Fibroblast of gingiva (primary cell): Measurements from ENCODE around the gene SVBP.
"Not testable (repeated sequence)": the region's sequence is repeated elsewhere in the genome, so short reads cannot be mapped to it uniquely, and the experiment has no call there.

Source experiments
- DNase-seq: peaks from one replicate; pipeline ENCODE4 v3.0.0-alpha.2; 2011; ENCODE audit warnings: low read depth

Gene SVBP

GRCh38 chr1:42816585-42817439 is at the start of gene SVBP, which contains the start of gene ERMAP:
Gene SVBP, minus strand, starts transcription at chr1:42817397. Its CDS starts 853 bp downstream, at chr1:42816544.
Gene ERMAP, plus strand, starts transcription at chr1:42817122. Its CDS starts 13,327 bp downstream, at chr1:42830449.
- DNase-seq: peak; percentile 81

- no peak for DNase-seq
These were observed 49.4 kb upstream of the SVBP start for GRCh38 chr1:42866549-42866948.

DNA sequence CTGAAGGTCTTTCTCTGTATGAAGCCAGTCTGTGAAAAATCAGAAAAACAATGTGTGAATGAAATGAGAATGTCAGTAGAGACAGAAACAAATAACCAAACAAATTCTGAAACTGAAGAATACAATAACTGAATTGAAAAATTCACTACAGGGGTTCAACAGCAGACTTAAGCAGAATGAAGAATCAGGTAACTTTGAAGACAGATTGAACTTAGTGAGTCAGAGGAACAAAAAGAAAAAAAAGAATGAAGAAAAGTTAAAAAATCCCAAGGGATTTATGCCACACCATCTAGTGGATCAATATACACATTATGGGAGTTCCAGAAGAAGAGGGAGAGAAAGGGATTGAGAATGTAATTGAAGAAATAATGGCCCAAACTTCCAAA is 43.8 kb upstream of the SVBP start:
- DNase-seq: no peak

DNA sequence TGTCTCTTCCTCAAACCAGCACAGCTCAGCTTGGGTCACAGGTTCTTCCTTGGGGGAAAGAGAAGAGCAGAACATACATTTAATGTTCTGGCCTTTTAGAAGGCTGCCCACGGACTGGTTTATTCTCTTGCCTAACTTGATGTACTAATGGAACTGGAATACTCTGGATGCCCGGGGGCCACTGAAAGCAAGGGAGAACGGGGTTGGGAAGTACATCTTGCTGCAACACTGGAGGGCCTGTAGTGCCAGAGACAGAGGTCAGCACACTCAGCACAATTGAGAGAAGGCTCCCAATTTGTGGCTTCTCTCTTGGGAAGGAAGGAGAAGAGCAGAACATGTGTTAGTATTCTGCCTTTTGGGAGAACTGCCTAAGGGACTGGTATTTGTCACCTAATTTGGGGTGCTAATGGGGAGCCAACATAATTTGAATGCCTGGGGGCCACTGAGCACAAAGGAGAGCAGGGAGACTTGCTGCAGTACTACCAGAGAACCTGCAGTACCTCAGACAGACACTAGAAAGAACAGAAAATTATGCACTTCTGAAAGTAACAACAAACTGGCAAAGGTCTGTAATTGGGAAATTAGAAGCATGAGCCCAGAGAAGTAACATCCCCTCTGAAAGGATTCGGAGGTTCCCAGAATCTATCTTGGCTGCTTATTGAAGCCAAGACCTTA is 43.3 kb upstream of the SVBP start:
- no peak for DNase-seq

- not testable (repeated sequence) for DNase-seq
These were observed 42.2 kb upstream of the SVBP start for GRCh38 chr1:42859366-42859765.

DNA sequence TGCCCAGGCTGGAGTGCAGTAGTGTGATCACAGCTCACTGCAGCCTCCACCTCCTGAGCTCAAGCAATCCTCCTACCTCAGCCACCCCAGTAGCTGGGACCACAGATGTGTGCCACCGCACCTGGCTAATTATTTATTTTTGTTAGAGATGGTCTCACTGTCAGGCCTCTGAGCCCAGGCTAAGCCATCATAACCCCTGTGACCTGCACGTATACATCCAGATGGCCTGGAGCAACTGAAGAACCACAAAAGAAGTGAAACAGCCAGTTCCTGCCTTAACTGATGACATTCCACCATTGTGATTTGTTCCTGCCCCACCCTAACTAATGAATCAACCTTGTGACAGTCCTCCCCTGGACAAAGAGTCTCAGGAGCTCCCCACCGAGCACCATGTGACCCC is 39.4 kb upstream of the SVBP start:
- not testable (repeated sequence) for DNase-seq

- no peak for DNase-seq
These were observed 36.1 kb upstream of the SVBP start for GRCh38 chr1:42853116-42853884.

DNA sequence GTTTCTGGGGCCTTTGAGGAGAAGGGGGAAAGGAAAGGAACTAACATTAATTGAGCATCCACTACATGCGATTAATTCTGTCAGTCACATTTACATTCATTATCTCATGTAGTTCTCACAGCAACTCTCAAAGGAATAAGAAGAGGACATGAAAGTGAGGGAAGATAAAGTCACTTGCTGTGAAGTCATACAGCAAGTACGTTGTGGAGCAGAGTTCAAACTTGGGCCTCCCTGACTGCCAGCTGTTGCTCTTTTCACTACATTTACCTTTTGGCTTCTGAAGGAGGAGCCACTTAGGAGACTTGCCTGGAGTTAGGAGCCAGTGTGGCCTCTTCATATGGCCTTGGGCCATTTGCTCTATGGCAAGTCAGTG is 35.4 kb upstream of the SVBP start:
- no peak for DNase-seq

- DNase-seq: no peak
These were observed 34.9 kb upstream of the SVBP start for GRCh38 chr1:42851960-42852607.

GRCh38 chr1:42851420-42851819 is 34.2 kb upstream of the SVBP start:
- DNase-seq: no peak

DNA sequence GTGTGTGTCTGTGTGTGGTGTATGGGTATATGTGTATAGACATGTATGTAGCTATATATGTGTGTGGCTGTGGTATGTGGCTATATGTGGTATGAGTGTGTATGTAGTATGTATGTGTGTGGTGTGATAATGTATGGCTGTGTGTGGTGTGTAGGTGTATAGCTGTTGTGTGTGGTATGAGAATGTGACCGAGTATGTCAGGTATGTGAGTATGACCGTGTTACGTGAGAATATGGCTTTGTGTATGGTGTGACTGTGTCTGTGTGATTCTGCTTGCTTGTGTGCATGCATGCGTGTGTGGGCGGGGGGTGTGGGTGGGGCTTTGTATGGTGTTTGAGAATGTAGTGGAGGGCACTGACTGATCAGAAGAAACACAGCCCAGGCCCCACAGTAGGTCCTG is 32.7 kb upstream of the SVBP start:
- no peak for DNase-seq

GRCh38 chr1:42848823-42849537 is 31.8 kb upstream of the SVBP start:
- no peak for DNase-seq

GRCh38 chr1:42847721-42848460 is 30.7 kb upstream of the SVBP start:
- DNase-seq: no peak

DNA sequence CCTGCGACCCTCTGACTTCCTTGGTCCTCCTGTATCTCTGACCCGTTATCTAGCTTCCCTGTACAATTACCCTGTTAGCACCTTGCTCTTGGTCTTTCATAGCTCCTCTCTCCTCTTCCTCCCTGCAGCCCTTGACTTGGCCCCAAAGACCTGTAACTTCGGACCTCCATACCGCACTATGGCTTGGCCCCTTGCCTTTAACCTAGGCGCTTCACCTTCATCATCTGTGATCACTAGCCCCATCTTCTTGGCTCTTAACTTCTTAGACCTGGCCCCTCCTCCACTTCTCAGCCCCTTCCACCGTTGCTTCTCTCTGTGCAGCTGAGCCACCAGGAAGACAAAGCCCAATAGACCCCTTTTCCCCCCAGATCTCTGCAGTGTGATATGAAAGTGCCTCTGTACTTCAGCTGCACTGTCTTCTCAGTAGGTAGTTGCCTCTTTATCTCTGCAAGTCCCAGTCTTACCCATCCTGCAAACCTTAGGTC is 30.0 kb upstream of the SVBP start:
- DNase-seq: no peak

- peak; percentile 96 for DNase-seq
These were observed 29.3 kb upstream of the SVBP start, which contains the start of gene ZNF691 for GRCh38 chr1:42846257-42847110. Gene ZNF691, plus strand, starts transcription at chr1:42846613. Its CDS starts 3,046 bp downstream, at chr1:42849659.

DNA sequence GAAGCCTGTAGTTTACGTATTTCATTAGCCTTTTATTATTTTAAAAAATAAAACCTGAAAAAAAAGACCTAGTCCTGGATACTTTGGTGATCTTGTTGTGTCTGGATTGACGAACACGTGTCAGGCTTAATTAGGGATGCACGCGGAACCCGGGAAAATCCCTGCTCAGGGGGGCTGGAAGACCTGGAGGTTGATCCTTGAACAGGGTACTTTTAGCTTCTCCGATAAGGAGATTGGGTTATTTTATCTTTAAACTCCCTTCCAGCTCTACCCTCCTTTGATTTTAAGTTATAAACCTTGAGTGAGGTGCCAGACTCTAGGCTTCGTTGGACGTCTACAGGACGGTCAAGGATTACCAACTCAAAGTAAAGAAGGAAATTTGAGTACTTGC is 28.7 kb upstream of the SVBP start:
- DNase-seq: no peak

DNA sequence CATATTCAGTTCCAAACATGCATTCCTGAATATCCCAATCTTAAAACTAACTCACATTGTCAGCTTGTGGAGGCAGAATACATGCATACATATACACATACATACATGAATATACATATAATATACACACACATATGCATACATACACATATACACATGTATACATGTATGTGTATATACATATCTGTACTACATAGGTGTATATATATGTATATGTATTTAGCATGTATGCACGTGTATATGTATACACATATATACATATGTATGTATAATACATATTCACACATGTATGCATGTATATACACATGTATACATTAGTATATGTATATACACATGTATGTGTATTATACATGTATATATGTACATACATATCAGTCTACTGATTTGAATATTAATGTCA is 28.0 kb upstream of the SVBP start:
- DNase-seq: no peak

- peak; percentile 60 for DNase-seq
These were observed 27.5 kb upstream of the SVBP start for GRCh38 chr1:42844592-42845140.

- no peak for DNase-seq
These were observed 24.4 kb upstream of the SVBP start for GRCh38 chr1:42841440-42842147.
